PC-9 (cell line): ENCODE measurements around the gene CLINT1.

ENCODE experiments used
- CTCF ChIP-seq: fragments of 200-600 bp; sonication (generic); conservative IDR thresholded peaks from 2 replicates; pipeline ENCODE4 v1.6.1; 2017; ENCODE audit warnings: mixed run types, antibody characterized with exemption, mild to moderate bottlenecking, moderate library complexity
- EZH2 ChIP-seq: fragments of 200-600 bp; sonication (generic); IDR thresholded peaks from 2 replicates; pipeline ENCODE4 v1.8.0; 2017; ENCODE audit warnings: antibody characterized with exemption, low read depth

GRCh38 chr5:157749462-157749799, 109.5 kb downstream of the CLINT1 start:
- no peak for TF ChIP-seq CTCF
- no peak for TF ChIP-seq EZH2
